Stimulated activated CD4-positive, alpha-beta T cell treated with anti-CD3 and anti-CD28 coated beads, Interleukin-15, amount 100 ng/mL, for 48 hours (primary cell): ENCODE data around the gene TREH.
"Not testable (repeated sequence)": the region's sequence is repeated elsewhere in the genome, so short reads cannot be mapped to it uniquely, and the experiment has no call there.

Experiments
- DNase-seq, 2 donors: peaks; one replicate each; pipeline ENCODE4 v3.0.0-alpha.2; 2020; ENCODE audit warnings: low read depth in 2 of 2

Gene TREH

GRCh38 chr11:118697346-118697745 lies 17.9 kb upstream of the TREH start:
- no peak for DNase-seq

GRCh38 chr11:118696673-118697226 lies 17.3 kb upstream of the TREH start:
- DNase-seq: no peak

GRCh38 chr11:118694771-118695170 lies 15.3 kb upstream of the TREH start:
- DNase-seq: no peak

GRCh38 chr11:118694185-118694584 lies 14.7 kb upstream of the TREH start:
- no peak for DNase-seq

- DNase-seq: peak; percentile 44 to 53
Observed at GRCh38 chr11:118691926-118692830, 12.7 kb upstream of the TREH start.

GRCh38 chr11:118690553-118691304 lies 11.3 kb upstream of the TREH start:
- no peak for DNase-seq

GRCh38 chr11:118689852-118690552 lies 10.6 kb upstream of the TREH start:
- peak; percentile 77 to 90 for DNase-seq

GRCh38 chr11:118689503-118689851 lies 10.0 kb upstream of the TREH start:
- DNase-seq: no peak

GRCh38 chr11:118688851-118689502 lies 9.5 kb upstream of the TREH start:
- DNase-seq: no peak

GRCh38 chr11:118688339-118688738 lies 8.9 kb upstream of the TREH start:
- not testable (repeated sequence) for DNase-seq

- no peak for DNase-seq
Observed at GRCh38 chr11:118687906-118688305, 8.5 kb upstream of the TREH start.

- DNase-seq: no peak
Observed at GRCh38 chr11:118684187-118684586, 4.7 kb upstream of the TREH start.

GRCh38 chr11:118682939-118683338 lies 3.5 kb upstream of the TREH start:
- not testable (repeated sequence) for DNase-seq

GRCh38 chr11:118682372-118682771 lies 2.9 kb upstream of the TREH start:
- DNase-seq: no peak

GRCh38 chr11:118678908-118679307 lies 542 bp downstream of the TREH start:
- DNase-seq: not testable (repeated sequence)

- DNase-seq: no peak
Observed at GRCh38 chr11:118677977-118678376, 1.5 kb downstream of the TREH start.

- DNase-seq: no peak
Observed at GRCh38 chr11:118674082-118674435, 5.4 kb downstream of the TREH start.

GRCh38 chr11:118673361-118674081 lies 5.9 kb downstream of the TREH start:
- no peak for DNase-seq

GRCh38 chr11:118672846-118673245 lies 6.6 kb downstream of the TREH start:
- DNase-seq: no peak

- no peak for DNase-seq
Observed at GRCh38 chr11:118671254-118671653, 8.2 kb downstream of the TREH start.

GRCh38 chr11:118670063-118670462 lies 9.4 kb downstream of the TREH start:
- DNase-seq: no peak
